ENCODE data around the gene NMD3. TPM values are rescaled to one million over a fixed set of nuclear protein-coding genes. Genes with fewer than 3 reads are reported as not detected.
"Not testable (repeated sequence)": the region's sequence is repeated elsewhere in the genome, so short reads cannot be mapped to it uniquely, and the experiment has no call there.

The NMD3 gene
- total RNA-seq, 1 donor from 2014 or later, result 88.2 TPM

- DNase-seq (ENCODE audit: low read depth in 2 of 2), result no peak
Observed at GRCh38 chr3:161275919-161276318, 54.8 kb downstream of the NMD3 start.

- DNase-seq (ENCODE audit: low read depth in 2 of 2), result not testable (repeated sequence)
Observed at GRCh38 chr3:161282387-161282786, 61.3 kb downstream of the NMD3 start.

- DNase-seq (ENCODE audit: low read depth in 2 of 2), result no peak
Observed at GRCh38 chr3:161284989-161285388, 63.9 kb downstream of the NMD3 start.

GRCh38 chr3:161289174-161289573 lies 68.1 kb downstream of the NMD3 start:
- no peak for DNase-seq (ENCODE audit: low read depth in 2 of 2)

- no peak for DNase-seq (ENCODE audit: low read depth in 2 of 2)
Observed at GRCh38 chr3:161291191-161291901, 70.2 kb downstream of the NMD3 start.

- no peak for DNase-seq (ENCODE audit: low read depth in 2 of 2)
Observed at GRCh38 chr3:161293381-161293780, 72.3 kb downstream of the NMD3 start.

GRCh38 chr3:161295325-161295724 lies 74.2 kb downstream of the NMD3 start:
- no peak for DNase-seq (ENCODE audit: low read depth in 2 of 2)

- DNase-seq (ENCODE audit: low read depth in 2 of 2), result no peak
Observed at GRCh38 chr3:161296814-161297213, 75.7 kb downstream of the NMD3 start.

Other genes starting within 250 kb of the NMD3 start
- gene B3GALNT1, start 116.0 kb upstream of the NMD3 start, total RNA-seq, result 11.9 and 12.9 TPM in 2 replicates
- not detected in 2 replicates for gene SPTSSB, start 150.2 kb downstream of the NMD3 start, total RNA-seq